ENCODE data around the gene CERS4.
"Not testable (repeated sequence)": the region's sequence is repeated elsewhere in the genome, so short reads cannot be mapped to it uniquely, and the experiment has no call there.

The CERS4 gene

DNA sequence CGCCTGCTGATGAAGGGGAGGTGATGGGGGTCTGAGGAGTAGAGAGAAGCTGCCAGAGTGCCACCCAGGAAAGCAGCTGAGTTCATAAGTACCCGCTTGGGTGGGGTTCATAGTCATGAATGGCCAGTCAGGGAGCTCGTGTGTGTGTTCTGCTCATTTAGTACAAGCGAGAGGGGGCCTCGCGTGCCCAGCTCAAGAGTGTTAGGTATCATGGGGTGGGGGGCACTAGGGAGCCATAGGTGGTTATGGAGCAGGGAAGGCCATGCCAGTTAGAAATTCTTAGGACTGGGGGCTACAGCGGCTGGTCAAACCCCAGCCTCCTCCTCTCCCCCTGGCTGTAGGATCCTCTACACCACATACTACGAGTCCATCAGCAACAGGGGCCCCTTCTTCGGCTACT, 52.2 kb downstream of the CERS4 start:
- TF ChIP-seq, protein P1, sequence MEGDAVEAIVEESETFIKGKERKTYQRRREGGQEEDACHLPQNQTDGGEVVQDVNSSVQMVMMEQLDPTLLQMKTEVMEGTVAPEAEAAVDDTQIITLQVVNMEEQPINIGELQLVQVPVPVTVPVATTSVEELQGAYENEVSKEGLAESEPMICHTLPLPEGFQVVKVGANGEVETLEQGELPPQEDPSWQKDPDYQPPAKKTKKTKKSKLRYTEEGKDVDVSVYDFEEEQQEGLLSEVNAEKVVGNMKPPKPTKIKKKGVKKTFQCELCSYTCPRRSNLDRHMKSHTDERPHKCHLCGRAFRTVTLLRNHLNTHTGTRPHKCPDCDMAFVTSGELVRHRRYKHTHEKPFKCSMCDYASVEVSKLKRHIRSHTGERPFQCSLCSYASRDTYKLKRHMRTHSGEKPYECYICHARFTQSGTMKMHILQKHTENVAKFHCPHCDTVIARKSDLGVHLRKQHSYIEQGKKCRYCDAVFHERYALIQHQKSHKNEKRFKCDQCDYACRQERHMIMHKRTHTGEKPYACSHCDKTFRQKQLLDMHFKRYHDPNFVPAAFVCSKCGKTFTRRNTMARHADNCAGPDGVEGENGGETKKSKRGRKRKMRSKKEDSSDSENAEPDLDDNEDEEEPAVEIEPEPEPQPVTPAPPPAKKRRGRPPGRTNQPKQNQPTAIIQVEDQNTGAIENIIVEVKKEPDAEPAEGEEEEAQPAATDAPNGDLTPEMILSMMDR (IDR thresholded peaks at IDR 0.05) = no peak
- no peak overlapping the region for H3K4me3 ChIP-seq
- no peaks in the 10 kb centered on the region for H3K9me3 ChIP-seq
- no peak overlapping the region for H3K27ac ChIP-seq
- no peaks in the 10 kb centered on the region for H3K4me1 ChIP-seq
- peaks cover 0 to 39% (median 22%) of the 10 kb centered on the region in 3 donors for H3K36me3 ChIP-seq
- intact Hi-C loops (cut with DNase I; ENCODE audit: low total_unique reads) = loop anchor here (10.0 kb wide), 2 partner anchors 243 to 383 kb away; partner anchors contain the start of gene PRAM1
- H3K27me3 ChIP-seq = peaks cover 0 to 6% of the 10 kb centered on the region in 2 donors
- peak in 1 of 2 donors; percentile 25 for DNase-seq

DNA sequence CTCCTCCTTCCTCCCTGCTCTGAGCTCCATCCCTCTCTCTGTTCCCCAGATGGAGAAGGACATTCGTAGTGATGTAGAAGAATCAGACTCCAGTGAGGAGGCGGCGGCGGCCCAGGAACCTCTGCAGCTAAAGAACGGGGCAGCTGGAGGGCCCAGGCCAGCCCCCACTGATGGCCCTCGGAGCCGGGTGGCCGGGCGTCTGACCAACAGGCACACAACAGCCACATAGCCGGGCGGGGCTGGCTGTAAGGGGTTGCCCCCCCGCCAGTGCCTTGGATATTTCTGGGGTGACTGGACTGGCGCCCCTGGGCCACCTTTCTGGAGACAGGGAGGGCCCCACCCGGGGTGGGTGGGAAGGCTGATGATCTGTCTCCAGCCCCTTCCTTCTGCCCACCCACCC, 52.7 kb downstream of the CERS4 start:
- Histone ChIP-seq H3K4me3 (no peak overlapping the region), H3K27ac (no peak overlapping the region), H3K9me3 (no peaks in the 10 kb centered on the region), H3K36me3 (peaks cover 0 to 34% (median 17%) of the 10 kb centered on the region in 3 donors), H3K27me3 (peaks cover 0 to 6% of the 10 kb centered on the region in 2 donors), H3K4me1 (no peaks in the 10 kb centered on the region)
- peak in 1 of 2 donors; percentile 59 for DNase-seq
- intact Hi-C loops (cut with DNase I; ENCODE audit: low total_unique reads) = loop anchor here (10.0 kb wide), 2 partner anchors 243 to 383 kb away; partner anchors contain the start of gene PRAM1
- TF ChIP-seq, protein P1 (IDR thresholded peaks at IDR 0.05) = no peak

DNA sequence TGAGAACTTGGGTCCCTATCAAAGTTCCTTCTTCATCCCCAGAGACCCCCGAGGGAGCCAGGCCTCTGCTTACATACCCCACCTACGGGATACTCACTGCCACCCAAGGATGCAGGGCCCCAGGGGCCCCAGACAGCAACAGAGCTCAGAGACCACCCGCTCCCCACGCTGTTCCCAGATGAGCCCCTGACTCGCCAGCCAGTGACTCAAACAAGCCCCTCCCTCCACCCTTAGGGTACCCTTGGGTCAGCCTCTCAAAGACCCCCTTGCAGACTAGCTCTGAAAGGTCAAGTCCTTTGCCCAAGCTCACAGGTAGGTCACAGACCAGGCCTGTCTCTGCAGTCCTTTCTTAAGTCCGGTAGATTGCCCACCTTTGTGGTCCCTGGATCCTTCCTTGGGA, 53.3 kb downstream of the CERS4 start:
- Histone ChIP-seq H3K4me1 (no peaks in the 10 kb centered on the region), H3K9me3 (no peaks in the 10 kb centered on the region), H3K4me3 (no peak overlapping the region), H3K36me3 (peaks cover 0 to 28% (median 11%) of the 10 kb centered on the region in 3 donors), H3K27me3 (peaks cover 0 to 6% of the 10 kb centered on the region in 2 donors), H3K27ac (no peak overlapping the region)
- TF ChIP-seq, protein P1 (IDR thresholded peaks at IDR 0.05) = no peak
- intact Hi-C loops (cut with DNase I; ENCODE audit: low total_unique reads) = loop anchor here (10.0 kb wide), 2 partner anchors 242 to 382 kb away; partner anchors contain the start of gene PRAM1
- DNase-seq = peak in 1 of 2 donors; percentile 39

DNA sequence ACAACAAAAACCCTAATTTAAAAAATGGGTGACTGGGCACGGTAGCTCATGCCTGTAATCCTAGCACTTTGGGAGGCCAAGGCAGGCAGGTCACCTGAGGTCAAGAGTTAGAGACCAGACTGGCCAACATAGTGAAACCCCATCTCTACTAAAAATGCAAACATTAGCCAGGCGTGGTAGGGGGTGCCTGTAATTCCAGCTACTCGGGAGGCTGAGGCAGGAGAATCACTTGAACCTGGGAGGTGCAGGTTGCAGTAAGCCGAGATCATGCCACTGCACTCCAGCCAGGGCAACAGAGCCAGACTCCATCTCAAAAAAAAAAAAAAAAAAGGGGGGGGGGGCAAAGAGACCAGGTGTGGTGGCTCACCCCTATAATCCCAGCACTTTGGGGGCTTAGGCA, 55.1 kb downstream of the CERS4 start:
- not testable (repeated sequence) for H3K27me3 ChIP-seq, H3K4me3 ChIP-seq, DNase-seq, H3K27ac ChIP-seq, H3K9me3 ChIP-seq, H3K4me1 ChIP-seq
- intact Hi-C loops (cut with DNase I; ENCODE audit: low total_unique reads) = loop anchor here (10.0 kb wide), 2 partner anchors 241 to 381 kb away; partner anchors contain the start of gene PRAM1
- peaks cover 0 to 15% (median 5%) of the 10 kb centered on the region in 3 donors for H3K36me3 ChIP-seq

DNA sequence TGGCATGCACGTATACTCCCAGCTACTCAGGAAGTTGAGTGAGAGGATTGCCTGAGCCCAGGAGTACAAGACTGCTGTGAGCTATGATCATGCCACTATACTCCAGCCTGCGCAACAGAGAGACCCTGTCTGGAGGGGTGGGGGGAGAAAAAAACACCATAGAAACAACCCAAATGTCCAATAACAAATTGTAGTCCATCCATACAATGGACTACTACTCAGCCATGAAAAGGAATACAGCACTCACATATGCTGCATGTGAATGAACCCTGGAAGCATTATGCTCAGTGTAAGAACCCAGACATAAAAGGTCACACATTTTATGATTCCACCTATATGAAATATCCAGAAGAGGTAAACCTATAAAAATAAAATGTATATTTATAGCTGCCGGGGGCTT, 56.7 kb downstream of the CERS4 start:
- DNase-seq = peak in 1 of 2 donors; percentile 6
- Histone ChIP-seq H3K9me3 (no peaks in the 10 kb centered on the region), H3K27ac (no peak overlapping the region), H3K36me3 (peaks cover 0 to 15% (median 5%) of the 10 kb centered on the region in 3 donors), H3K4me1 (peaks cover 0 to 13% (median 6%) of the 10 kb centered on the region in 4 donors), H3K27me3 (peaks cover 0 to 6% of the 10 kb centered on the region in 2 donors), H3K4me3 (no peak overlapping the region)
- TF ChIP-seq, protein P1 (IDR thresholded peaks at IDR 0.05) = no peak
- intact Hi-C loops (cut with DNase I; ENCODE audit: low total_unique reads) = loop anchor here (10.0 kb wide), 2 partner anchors 239 to 379 kb away; partner anchors contain the start of gene PRAM1

DNA sequence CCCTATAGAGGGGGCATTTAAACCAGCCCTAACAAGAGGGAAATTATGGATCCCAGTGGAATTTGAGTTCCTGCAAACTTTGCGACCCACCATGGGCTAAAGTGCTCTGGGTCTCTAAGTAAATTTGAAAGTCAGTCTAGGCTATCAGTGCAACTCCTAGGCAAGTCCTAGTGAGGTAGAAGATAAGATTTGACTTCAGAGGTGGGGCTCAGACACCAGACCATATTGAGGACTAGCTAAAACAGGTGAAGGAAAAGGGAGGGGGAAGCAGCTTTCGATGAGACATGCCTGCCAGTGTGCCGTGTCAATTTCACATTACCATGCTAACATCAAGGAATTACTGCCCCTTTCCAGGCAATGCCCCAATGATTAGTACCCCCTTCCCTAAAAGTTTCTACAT, 60.6 kb downstream of the CERS4 start:
- Histone ChIP-seq H3K4me3 (no peak overlapping the region), H3K9me3 (no peaks in the 10 kb centered on the region), H3K36me3 (no peaks in the 10 kb centered on the region), H3K27ac (no peak overlapping the region), H3K27me3 (no peaks in the 10 kb centered on the region), H3K4me1 (peaks cover 0 to 13% (median 6%) of the 10 kb centered on the region in 4 donors)
- TF ChIP-seq, protein P1 (IDR thresholded peaks at IDR 0.05) = no peak
- intact Hi-C loops (cut with DNase I; ENCODE audit: low total_unique reads) = loop anchor here (10.0 kb wide), 2 partner anchors 235 to 375 kb away; partner anchors contain the start of gene PRAM1
- DNase-seq = no peak

DNA sequence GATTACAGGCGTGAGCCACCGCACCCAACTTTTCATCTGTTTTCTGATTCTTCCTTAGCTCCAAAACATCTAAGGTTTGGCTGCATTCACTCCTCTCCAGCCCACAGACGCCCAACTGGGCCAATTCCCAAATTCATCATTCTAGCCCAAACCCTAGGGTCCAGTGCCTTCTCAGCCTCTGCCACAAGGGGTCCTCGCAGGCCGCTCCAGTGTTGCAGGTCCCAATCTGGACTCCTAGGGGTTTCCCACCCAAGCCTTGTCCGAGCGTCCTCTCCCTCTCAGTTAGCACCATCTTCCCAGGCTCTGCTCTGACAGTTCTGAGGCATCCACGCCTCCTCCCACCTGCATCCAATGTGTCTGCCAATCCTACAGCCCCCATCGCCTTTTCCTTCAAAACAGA, 67.3 kb downstream of the CERS4 start:
- H3K27me3 ChIP-seq; H3K4me1 ChIP-seq; H3K4me3 ChIP-seq; H3K9me3 ChIP-seq; H3K27ac ChIP-seq; intact Hi-C loops (cut with DNase I; ENCODE audit: low total_unique reads); H3K36me3 ChIP-seq; DNase-seq: not testable (repeated sequence)

DNA sequence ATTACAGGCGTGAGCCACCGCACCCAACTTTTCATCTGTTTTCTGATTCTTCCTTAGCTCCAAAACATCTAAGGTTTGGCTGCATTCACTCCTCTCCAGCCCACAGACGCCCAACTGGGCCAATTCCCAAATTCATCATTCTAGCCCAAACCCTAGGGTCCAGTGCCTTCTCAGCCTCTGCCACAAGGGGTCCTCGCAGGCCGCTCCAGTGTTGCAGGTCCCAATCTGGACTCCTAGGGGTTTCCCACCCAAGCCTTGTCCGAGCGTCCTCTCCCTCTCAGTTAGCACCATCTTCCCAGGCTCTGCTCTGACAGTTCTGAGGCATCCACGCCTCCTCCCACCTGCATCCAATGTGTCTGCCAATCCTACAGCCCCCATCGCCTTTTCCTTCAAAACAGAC, 82.2 kb downstream of the CERS4 start:
- H3K9me3 ChIP-seq; H3K36me3 ChIP-seq; DNase-seq; H3K4me1 ChIP-seq; H3K27ac ChIP-seq; H3K27me3 ChIP-seq; intact Hi-C loops (cut with DNase I; ENCODE audit: low total_unique reads); H3K4me3 ChIP-seq: not testable (repeated sequence)

All from tibial artery (tissue), 4 donors.